HepG2 (cell line): ENCODE measurements around the gene ZBP1. TPM values are rescaled to one million over a fixed set of nuclear protein-coding genes. Genes with fewer than 3 reads are reported as not detected.

ENCODE experiments used
- AGO2 ChIP-seq: fragments of 200-400 bp; formaldehyde crosslinking; optimal IDR thresholded peaks from 2 replicates; pipeline ENCODE3; 2017; ENCODE audit warnings: mild to moderate bottlenecking, low read depth, low read length, moderate library complexity
- ARNT ChIP-seq: fragments of 450-650 bp; IDR thresholded peaks from 2 replicates; pipeline ENCODE4 v1.6.1; 2017
- ATF2 ChIP-seq: sonication (generic); formaldehyde crosslinking; IDR thresholded peaks from 2 replicates; pipeline ENCODE4 v1.4.0; 2020; ENCODE audit warnings: missing genetic modification reagents
- ATF5 ChIP-seq: sonication (generic); formaldehyde crosslinking; IDR thresholded peaks from 2 replicates; pipeline ENCODE4 v1.4.0; 2020; ENCODE audit warnings: mild to moderate bottlenecking, low read depth, missing genetic modification reagents
- ATRX ChIP-seq: sonication (generic); formaldehyde crosslinking; IDR thresholded peaks from 2 replicates; pipeline ENCODE4 v1.4.0; 2020; ENCODE audit warnings: missing genetic modification reagents, borderline replicate concordance
- CHD2 ChIP-seq: IDR thresholded peaks from 2 replicates; pipeline ENCODE4 v1.6.1; 2011; ENCODE audit warnings: low read depth, low read length, improper control_type of control experiment
- ELF1 ChIP-seq: sonication (generic); formaldehyde crosslinking; IDR thresholded peaks from 2 replicates; pipeline ENCODE4 v1.4.0; 2020; ENCODE audit warnings: missing genetic modification reagents
- FOXK2 ChIP-seq: fragments of 450-650 bp; IDR thresholded peaks from 2 replicates; pipeline ENCODE4 v1.6.1; 2016
- GZF1 ChIP-seq: sonication (generic); formaldehyde crosslinking; IDR thresholded peaks from 2 replicates; pipeline ENCODE4 v1.5.1; 2020; ENCODE audit warnings: mild to moderate bottlenecking, missing genetic modification reagents
- MAFG ChIP-seq: sonication (generic); formaldehyde crosslinking; IDR thresholded peaks from 2 replicates; pipeline ENCODE4 v1.5.1; 2020; ENCODE audit warnings: mild to moderate bottlenecking, missing genetic modification reagents
- MAX ChIP-seq: IDR thresholded peaks from 2 replicates; pipeline ENCODE4 v1.6.1; 2012; ENCODE audit warnings: inconsistent platforms
- MIER3 ChIP-seq: IDR thresholded peaks from 2 replicates; pipeline ENCODE4 v1.6.1; 2016; ENCODE audit warnings: missing compliant biosample characterization, borderline replicate concordance
- POLR2AphosphoS5 ChIP-seq: IDR thresholded peaks from 2 replicates; pipeline ENCODE4 v1.6.1; 2012; ENCODE audit warnings: low read depth, low read length
- PTBP1 ChIP-seq: fragments of 200-400 bp; formaldehyde crosslinking; IDR thresholded peaks from 2 replicates; pipeline ENCODE4 v1.6.1; 2018; ENCODE audit warnings: low read length, low read depth; ENCODE audit not compliant: poor library complexity, severe bottlenecking
- RFX1 ChIP-seq: fragments of 450-650 bp; IDR thresholded peaks from 2 replicates; pipeline ENCODE4 v1.6.1; 2017
- SP2 ChIP-seq: sonication (generic); formaldehyde crosslinking; IDR thresholded peaks from 2 replicates; pipeline ENCODE4 v1.5.1; 2020; ENCODE audit warnings: mild to moderate bottlenecking, missing genetic modification reagents
- TCF7 ChIP-seq: sonication (generic); IDR thresholded peaks from 2 replicates; pipeline ENCODE4 v1.6.1; 2016; ENCODE audit warnings: antibody characterized with exemption, low read depth
- TERF1 ChIP-seq: sonication (generic); formaldehyde crosslinking; IDR thresholded peaks from 2 replicates; pipeline ENCODE4 v1.8.0; 2022; ENCODE audit warnings: mild to moderate bottlenecking, missing genetic modification reagents, moderate library complexity
- XRCC5 ChIP-seq: fragments of 200-400 bp; formaldehyde crosslinking; optimal IDR thresholded peaks from 2 replicates; pipeline ENCODE3; 2017; ENCODE audit warnings: mild to moderate bottlenecking, low read length
- YEATS2 ChIP-seq: sonication (generic); formaldehyde crosslinking; IDR thresholded peaks from 2 replicates; pipeline ENCODE4 v1.4.0; 2020; ENCODE audit warnings: missing genetic modification reagents, borderline replicate concordance
- ZFP1 ChIP-seq: IDR thresholded peaks from 2 replicates; pipeline ENCODE4 v1.6.1; 2016
- ZMYM2 ChIP-seq: sonication (generic); formaldehyde crosslinking; IDR thresholded peaks from 2 replicates; pipeline ENCODE4 v1.8.0; 2022; ENCODE audit warnings: mild to moderate bottlenecking, missing genetic modification reagents
- ZNF292 ChIP-seq: sonication (generic); formaldehyde crosslinking; IDR thresholded peaks from 2 replicates; pipeline ENCODE4 v1.8.1; 2022; ENCODE audit warnings: mild to moderate bottlenecking, low read depth, missing genetic modification reagents, borderline replicate concordance
- ZNF317 ChIP-seq: sonication (generic); formaldehyde crosslinking; IDR thresholded peaks from 2 replicates; pipeline ENCODE4 v1.5.0; 2020; ENCODE audit warnings: mild to moderate bottlenecking, missing genetic modification reagents
- ZNF552 ChIP-seq: sonication (generic); formaldehyde crosslinking; IDR thresholded peaks from 2 replicates; pipeline ENCODE4 v1.9.0; 2022; ENCODE audit warnings: missing genetic modification reagents, mild to moderate bottlenecking, borderline replicate concordance
- ZNF598 ChIP-seq: sonication (generic); formaldehyde crosslinking; IDR thresholded peaks from 2 replicates; pipeline ENCODE4 v1.5.1; 2020; ENCODE audit warnings: mild to moderate bottlenecking, missing genetic modification reagents, borderline replicate concordance
- polyA plus RNA-seq, 8 experiments: library from polyadenylated mRNA; depleted of rRNA in 3 of 8; stranded (reverse) in 7 of 8; unstranded in 1 of 8; fragments of >200 nt; fragmentation: Illumina TruSeq in 4 of 8; extraction: Trizol in 4 of 8; gene quantifications; 2 replicates each; pipeline versions ENCODE4 v1.2.1 to v1.2.3, GENCODE V29; 2011 to 2016; ENCODE audit warnings: low read depth in 4 of 8, missing spikeins in 1 of 8, mixed read lengths in 1 of 8; ENCODE audit not compliant: insufficient read depth in 1 of 8
- total RNA-seq, 5 experiments: library from RNA; depleted of rRNA; stranded (reverse); fragments of >200 nt; fragmentation: Illumina TruSeq; extraction: Trizol; gene quantifications; 2 replicates each; pipeline ENCODE4 v1.2.3, GENCODE V29; 2016; ENCODE audit warnings: low read depth in 1 of 5
- TF ChIP-seq, protein P1 (sequence below): sonication (generic); formaldehyde crosslinking; IDR thresholded peaks from 2 replicates; pipeline ENCODE4 v1.8.1; 2023; ENCODE audit warnings: mild to moderate bottlenecking, missing genetic modification reagents
- TF ChIP-seq, protein P2 (sequence below): sonication (generic); formaldehyde crosslinking; IDR thresholded peaks from 2 replicates; pipeline ENCODE4 v1.4.0; 2020; ENCODE audit warnings: mild to moderate bottlenecking, missing genetic modification reagents

ZBP1 gene
- total and polyA plus RNA-seq, 2 of the 13 experiments (the other 11 are each of a cell fraction or from before 2014, with no cell fraction given), result not detected

DNA sequence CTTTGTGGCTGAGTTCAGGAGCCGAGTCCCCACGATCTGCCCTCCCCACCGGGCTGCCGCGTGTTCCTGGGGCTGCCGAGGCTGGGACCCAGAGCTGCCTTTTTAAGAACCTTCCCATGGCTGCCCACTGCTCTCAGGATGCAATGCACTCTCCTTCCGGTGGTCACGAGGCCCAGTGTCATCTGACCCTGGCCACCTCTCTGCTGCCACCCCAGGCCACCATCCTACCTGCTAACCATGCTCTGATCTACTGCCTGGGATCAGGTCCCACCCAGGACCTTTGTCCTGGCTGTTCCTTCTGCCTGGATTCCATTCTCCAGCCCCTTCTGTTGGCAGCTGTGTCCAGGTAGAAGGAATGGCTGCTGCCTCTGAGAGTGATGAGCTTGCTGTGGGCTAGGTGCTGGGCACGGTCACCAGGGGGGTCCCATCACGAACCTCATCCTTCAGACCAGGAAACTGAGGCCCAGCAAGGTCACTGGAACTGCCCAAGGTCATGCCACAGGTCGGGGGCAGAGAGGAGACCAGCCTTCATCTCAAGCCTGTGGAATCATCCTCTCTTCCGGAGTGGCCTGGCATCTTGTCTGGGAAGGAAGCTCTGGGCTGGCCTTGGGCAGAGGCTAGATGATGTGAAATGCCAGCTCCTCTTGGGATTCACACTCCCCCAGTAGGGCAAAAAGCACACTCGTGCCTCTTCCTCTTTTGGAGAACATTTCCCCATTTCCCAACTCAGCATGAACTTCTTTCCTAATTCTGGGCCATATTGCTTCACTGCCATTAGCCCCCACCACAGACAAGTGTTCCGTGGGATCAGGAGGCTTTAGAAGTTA, 38.8 kb downstream of the ZBP1 start (continued):
- TF ChIP-seq ATF5 (no peak), MAFG (CRISPR knock-in tag) (no peak), TCF7 (no peak), FOXK2 (no peak), ZMYM2 (CRISPR knock-in tag) (no peak), RFX1 (no peak), MIER3 (CRISPR knock-in tag) (no peak), TERF1 (CRISPR knock-in tag) (no peak), MAX (peak; percentile 63), ZNF317 (CRISPR knock-in tag) (no peak), XRCC5 (peak; percentile 64), ZFP1 (CRISPR knock-in tag) (no peak), CHD2 (no peak), POLR2AphosphoS5 (no peak), ATRX (CRISPR knock-in tag) (no peak), GZF1 (no peak), ZNF552 (no peak), ZNF598 (peak; percentile 89; the same call in 1 of the 2 replicates), YEATS2 (no peak), PTBP1 (no peak), SP2 (CRISPR knock-in tag) (0 out of 2 replicates have a peak, but pooled peaks have one; percentile 31), AGO2 (no peak), ELF1 (CRISPR knock-in tag) (0 out of 2 replicates have a peak, but pooled peaks have one; percentile 19), ZNF292 (CRISPR knock-in tag) (no peak), ARNT (no peak), ATF2 (no peak)
- TF ChIP-seq, protein P1, sequence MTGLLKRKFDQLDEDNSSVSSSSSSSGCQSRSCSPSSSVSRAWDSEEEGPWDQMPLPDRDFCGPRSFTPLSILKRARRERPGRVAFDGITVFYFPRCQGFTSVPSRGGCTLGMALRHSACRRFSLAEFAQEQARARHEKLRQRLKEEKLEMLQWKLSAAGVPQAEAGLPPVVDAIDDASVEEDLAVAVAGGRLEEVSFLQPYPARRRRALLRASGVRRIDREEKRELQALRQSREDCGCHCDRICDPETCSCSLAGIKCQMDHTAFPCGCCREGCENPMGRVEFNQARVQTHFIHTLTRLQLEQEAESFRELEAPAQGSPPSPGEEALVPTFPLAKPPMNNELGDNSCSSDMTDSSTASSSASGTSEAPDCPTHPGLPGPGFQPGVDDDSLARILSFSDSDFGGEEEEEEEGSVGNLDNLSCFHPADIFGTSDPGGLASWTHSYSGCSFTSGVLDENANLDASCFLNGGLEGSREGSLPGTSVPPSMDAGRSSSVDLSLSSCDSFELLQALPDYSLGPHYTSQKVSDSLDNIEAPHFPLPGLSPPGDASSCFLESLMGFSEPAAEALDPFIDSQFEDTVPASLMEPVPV (CRISPR knock-in tag), result no peak
- TF ChIP-seq, protein P2, sequence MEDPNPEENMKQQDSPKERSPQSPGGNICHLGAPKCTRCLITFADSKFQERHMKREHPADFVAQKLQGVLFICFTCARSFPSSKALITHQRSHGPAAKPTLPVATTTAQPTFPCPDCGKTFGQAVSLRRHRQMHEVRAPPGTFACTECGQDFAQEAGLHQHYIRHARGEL (CRISPR knock-in tag), result no peak
